Muscle of leg (tissue), 11 donors: ENCODE results near the gene SLC1A2. TPM values are rescaled to one million over a fixed set of nuclear protein-coding genes. Genes with fewer than 3 reads are reported as not detected.

Experiments
- DNase-seq: peaks from one replicate; pipeline ENCODE4 v3.0.0; 2013
- H3K27ac ChIP-seq: one replicate; pipeline ENCODE4 v1.5.1; 2013; ENCODE audit warnings: mild to moderate bottlenecking, low read length, control low read depth
- H3K27me3 ChIP-seq: one replicate; pipeline ENCODE4 v1.6.1; 2013; ENCODE audit warnings: low read length; ENCODE audit not compliant: control insufficient read depth, insufficient read depth
- H3K36me3 ChIP-seq: one replicate; pipeline ENCODE4 v1.6.1; 2013; ENCODE audit warnings: low read length; ENCODE audit not compliant: control insufficient read depth, insufficient read depth
- H3K4me1 ChIP-seq: one replicate; pipeline ENCODE4 v1.6.1; 2013; ENCODE audit warnings: low read length; ENCODE audit not compliant: control insufficient read depth, insufficient read depth
- H3K4me3 ChIP-seq: one replicate; pipeline ENCODE4 v1.5.1; 2013; ENCODE audit warnings: low read length, control low read depth
- H3K9me3 ChIP-seq: replicated peaks from 2 replicates; pipeline ENCODE4 v1.6.1; 2013; ENCODE audit warnings: low read depth, low read length; ENCODE audit not compliant: control insufficient read depth
- WGBS: methylation state at CpG from one replicate; pipeline ENCODE4 v1.1.5; 2013; ENCODE audit warnings: missing lambda C conversion rate; ENCODE audit not compliant: insufficient coverage; 5-methylcytosine and 5-hydroxymethylcytosine counted together
- polyA plus RNA-seq, 8 donors: library from polyadenylated mRNA; unstranded; fragments of 120-200 nt; gene quantifications; one replicate each; pipeline versions ENCODE4 v1.2.1 to v1.2.3, GENCODE V29; 2013; ENCODE audit warnings: inconsistent platforms in 1 of 8, low replicate concordance in 1 of 8; ENCODE audit not compliant: insufficient read length in 8 of 8, insufficient read depth in 1 of 8
- total RNA-seq: library from RNA; stranded (reverse); fragments of 120-200 nt; gene quantifications from one replicate; pipeline ENCODE4 v1.2.4, GENCODE V29; 2013

SLC1A2 gene
- total and polyA plus RNA-seq, 9 donors = 0.43 to 1.6 (median 1.0) TPM

DNA sequence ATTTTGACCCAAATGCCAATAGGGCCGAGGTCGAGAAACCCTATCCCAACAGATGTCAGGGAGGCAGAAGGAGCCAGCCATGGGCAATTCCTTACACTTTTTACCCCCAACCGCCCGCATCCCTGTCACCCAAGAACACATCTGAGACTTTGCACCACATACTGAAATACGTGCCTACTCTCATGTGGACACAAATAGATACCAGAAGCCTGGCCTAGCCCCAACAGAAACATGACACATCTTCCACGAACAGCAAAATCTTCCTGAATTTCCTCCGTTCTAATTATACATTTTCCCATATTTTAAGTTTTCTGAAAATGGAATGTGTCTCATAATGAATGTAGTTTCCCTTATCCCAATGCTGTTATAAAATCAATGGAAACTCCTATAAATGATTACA, 64.7 kb downstream of the SLC1A2 start:
- peaks cover 4% of the 10 kb centered on the region for H3K4me1 ChIP-seq
- H3K4me3 ChIP-seq = no peak overlapping the region
- 88% methylated on average over 5 of the region's 7 CpGs for whole genome bisulfite sequencing
- no peaks in the 10 kb centered on the region for H3K36me3 ChIP-seq
- DNase-seq = no peak
- no peaks in the 10 kb centered on the region for H3K27me3 ChIP-seq
- H3K27ac ChIP-seq = no peak overlapping the region
- H3K9me3 ChIP-seq = no peaks in the 10 kb centered on the region

DNA sequence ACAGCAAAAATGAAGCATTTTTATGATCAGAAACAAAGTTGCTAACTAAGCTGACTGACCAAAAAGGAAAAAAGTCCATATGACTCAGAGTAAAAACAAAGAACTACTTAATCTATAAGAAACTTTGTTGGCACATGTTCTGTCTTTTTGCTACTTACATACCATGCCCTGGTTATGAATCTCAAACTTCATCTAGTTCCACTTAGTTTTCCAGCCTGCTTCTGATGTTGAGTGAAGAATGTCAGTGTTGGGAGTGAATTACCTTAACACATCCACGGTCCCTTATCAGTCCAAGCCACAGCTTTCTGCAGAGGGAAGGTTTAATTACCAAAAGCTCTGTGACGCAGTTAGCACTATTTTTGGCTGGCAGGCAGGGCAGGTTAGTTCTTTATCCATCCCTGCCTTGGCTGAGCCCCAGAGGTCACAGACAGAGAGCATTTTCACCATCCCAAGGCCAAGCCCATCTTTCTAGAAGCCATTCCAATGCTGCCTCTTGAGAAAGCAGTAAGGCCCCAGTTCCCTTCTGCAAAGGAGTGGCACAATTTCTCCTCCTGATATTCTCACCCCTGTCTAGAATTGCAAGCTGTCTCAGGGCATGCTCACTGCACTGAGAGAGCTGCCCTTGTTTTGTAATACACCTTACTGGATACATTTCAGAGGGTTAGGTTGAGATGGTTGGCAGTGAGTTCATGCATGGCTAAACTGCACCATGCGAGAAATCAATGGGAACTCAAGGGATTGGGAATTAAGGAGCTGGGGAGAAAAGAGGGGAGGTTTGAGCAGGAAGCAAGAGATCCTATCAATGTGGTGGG, 67.1 kb downstream of the SLC1A2 start:
- no peak for DNase-seq
- peaks cover 6% of the 10 kb centered on the region for H3K4me1 ChIP-seq

DNA sequence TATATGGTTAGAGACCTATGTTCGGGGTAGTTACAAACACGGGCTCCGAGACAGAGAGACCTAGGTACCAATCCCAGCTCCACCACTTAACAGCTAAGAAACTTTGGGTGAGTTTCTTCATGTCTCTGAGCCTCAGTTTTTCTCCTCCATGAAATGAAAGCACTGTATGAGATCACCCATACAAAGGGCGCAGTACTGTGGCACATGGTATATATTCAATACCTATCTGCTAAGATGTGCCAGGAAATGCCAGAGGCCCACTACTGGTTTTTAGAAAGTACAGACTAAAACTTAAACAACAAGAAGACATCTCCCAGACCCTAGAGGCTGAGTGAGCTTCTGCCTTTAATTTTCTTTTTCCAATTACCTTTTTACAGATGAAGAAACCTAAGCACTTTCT, 69.5 kb downstream of the SLC1A2 start:
- Histone ChIP-seq H3K27me3 (no peaks in the 10 kb centered on the region), H3K9me3 (no peaks in the 10 kb centered on the region), H3K27ac (no peak overlapping the region), H3K4me1 (peaks cover 10% of the 10 kb centered on the region), H3K4me3 (no peak overlapping the region), H3K36me3 (no peaks in the 10 kb centered on the region)
- no CpG with 5 or more reads among the region's 4 CpGs for WGBS
- no peak for DNase-seq

More for the DNA sequence above, 67.1 kb downstream of the SLC1A2 start:
- H3K9me3 ChIP-seq = no peaks in the 10 kb centered on the region
- H3K4me3 ChIP-seq = no peak overlapping the region
- H3K27me3 ChIP-seq = no peaks in the 10 kb centered on the region
- H3K27ac ChIP-seq = no peak overlapping the region
- no peaks in the 10 kb centered on the region for H3K36me3 ChIP-seq
- 61% methylated on average over 3 of the region's 3 CpGs for WGBS

DNA sequence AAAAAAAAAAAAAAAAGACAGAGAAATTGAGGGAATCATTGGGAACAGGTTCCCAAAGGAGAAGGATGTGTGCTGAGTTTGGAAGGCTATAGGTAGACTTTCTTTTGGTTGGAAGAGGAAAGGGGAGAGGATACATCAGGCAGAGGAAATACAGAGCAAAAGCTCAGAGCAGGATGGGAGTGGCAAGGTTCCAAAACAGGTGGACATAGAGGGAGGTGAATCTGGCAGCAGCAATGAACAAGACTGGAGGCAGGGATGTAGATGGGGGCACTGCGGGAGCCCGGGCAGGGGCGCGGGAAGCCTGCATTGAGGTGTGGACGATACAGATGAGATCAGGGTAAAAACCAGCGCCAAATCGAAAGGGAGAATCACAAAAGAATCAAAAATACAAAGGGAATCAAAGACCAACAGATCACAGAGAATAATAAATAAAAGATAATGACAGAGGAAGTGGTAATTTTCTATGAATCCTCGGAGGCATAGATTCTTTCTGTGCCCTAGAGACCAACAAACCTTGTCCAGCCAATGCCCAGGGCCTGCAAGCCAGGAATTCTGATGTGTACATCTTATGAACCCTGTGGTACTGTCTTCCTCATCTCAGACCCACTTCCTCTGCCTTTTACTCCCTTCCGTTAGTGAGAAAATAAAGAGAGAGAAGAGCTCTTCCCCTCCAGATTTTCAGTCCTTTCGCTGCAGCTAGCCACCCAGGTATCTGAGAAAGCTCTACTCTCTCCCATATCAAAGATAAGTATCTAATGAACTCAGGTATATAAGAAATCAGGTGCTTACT, 70.3 kb downstream of the SLC1A2 start:
- no CpG with 5 or more reads among the region's 10 CpGs for WGBS
- peaks cover 15% of the 10 kb centered on the region for H3K4me1 ChIP-seq
- no peak for DNase-seq

DNA sequence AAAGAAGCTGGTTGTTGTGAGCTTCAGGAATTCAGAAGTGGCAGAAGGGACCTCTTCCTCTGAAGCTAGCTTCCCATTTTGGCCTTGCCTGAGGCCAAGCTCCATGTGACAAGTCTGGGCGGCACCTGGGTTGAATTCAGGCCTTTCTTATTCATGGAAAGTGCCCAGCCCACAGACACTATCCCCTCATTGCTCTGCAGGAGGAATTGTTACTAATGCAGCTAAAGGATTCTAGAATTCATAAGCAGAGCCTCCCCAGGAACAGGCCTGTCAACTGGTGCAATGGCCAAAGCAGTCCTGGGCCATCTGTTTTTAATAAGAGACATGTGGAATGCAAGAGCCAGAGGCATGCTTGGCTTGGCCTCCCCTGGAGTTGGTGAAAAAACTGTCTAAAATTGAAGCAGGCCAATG, 71.4 kb downstream of the SLC1A2 start:
- H3K27ac ChIP-seq = no peak overlapping the region
- no peaks in the 10 kb centered on the region for H3K36me3 ChIP-seq
- no peak overlapping the region for H3K4me3 ChIP-seq
- no peaks in the 10 kb centered on the region for H3K9me3 ChIP-seq
- peaks cover 15% of the 10 kb centered on the region for H3K4me1 ChIP-seq
- no CpG with 5 or more reads among the region's 1 CpG for WGBS
- peak; percentile 75 for DNase-seq
- H3K27me3 ChIP-seq = no peaks in the 10 kb centered on the region

More for the DNA sequence above, 70.3 kb downstream of the SLC1A2 start:
- Histone ChIP-seq H3K36me3 (no peaks in the 10 kb centered on the region), H3K27me3 (no peaks in the 10 kb centered on the region), H3K9me3 (no peaks in the 10 kb centered on the region), H3K4me3 (no peak overlapping the region), H3K27ac (no peak overlapping the region)

DNA sequence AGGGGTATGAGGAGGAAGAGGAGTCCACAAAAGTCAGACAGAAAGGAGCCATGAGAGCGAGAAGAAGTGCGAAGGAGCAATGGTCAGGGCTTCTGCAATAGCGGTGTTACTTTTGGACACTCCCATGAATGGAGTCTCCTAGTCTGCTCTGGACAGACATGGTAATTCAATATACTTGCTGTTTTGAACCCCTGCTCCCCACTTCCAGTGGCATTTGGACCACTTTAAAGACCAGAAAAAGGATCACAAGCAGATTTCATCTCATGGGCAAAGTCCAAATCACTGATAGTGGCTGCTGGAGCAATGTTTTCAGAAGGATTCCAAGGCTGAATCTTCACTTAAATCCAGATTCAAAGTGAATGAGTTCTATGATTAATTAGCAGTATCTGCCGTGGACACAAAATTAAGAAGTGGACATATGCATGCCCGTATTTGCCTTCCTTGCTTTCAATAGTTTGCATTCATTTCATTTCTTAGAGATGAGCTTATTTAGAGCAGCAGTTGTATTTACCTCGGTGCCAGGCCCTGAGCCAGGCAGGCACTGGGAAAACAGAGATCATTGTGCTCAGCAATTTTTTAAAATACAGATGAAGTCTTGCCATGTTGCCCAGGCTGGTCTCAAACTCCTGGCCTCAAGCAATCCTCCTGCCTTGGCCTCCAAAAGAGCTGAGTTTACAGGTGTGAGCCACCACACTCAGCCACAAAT, 72.0 kb downstream of the SLC1A2 start:
- Histone ChIP-seq H3K9me3 (no peaks in the 10 kb centered on the region), H3K27ac (no peak overlapping the region), H3K4me1 (peaks cover 12% of the 10 kb centered on the region), H3K27me3 (no peaks in the 10 kb centered on the region), H3K36me3 (no peaks in the 10 kb centered on the region), H3K4me3 (no peak overlapping the region)
- DNase-seq = no peak
- WGBS = 76% methylated on average over 6 of the region's 6 CpGs

DNA sequence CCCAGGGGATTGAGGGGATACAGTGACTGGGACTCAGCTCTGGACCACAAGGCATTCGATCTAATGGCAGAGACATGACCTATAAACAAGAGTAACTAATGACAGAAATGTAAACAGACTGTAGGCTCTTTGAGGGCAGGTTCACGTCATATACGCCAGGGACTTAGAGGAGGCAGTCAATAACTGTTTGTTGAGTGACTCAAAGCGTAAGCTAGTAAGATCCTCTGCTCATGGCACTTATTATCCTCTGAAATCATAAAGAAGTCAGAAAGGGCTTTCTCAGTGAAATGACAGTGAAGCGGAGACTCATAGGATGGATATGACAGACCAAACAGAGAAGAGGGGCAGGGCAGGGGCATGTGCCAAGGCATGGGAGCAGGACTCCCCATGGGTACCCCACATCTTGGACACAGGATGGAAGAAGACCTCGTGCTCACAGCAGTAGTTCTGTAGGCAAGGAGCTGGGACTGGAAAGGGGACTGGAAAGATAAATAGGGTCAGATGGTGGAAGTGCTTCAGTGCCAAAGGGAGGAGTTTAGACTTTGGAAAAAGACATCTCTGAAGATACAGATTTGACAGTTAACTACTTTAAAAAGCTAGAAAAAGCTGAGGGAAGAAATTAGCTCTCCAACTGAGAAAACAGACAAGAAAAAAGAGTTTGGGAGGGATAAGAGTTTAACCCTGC, 72.7 kb downstream of the SLC1A2 start:
- DNase-seq = peak; percentile 76

DNA sequence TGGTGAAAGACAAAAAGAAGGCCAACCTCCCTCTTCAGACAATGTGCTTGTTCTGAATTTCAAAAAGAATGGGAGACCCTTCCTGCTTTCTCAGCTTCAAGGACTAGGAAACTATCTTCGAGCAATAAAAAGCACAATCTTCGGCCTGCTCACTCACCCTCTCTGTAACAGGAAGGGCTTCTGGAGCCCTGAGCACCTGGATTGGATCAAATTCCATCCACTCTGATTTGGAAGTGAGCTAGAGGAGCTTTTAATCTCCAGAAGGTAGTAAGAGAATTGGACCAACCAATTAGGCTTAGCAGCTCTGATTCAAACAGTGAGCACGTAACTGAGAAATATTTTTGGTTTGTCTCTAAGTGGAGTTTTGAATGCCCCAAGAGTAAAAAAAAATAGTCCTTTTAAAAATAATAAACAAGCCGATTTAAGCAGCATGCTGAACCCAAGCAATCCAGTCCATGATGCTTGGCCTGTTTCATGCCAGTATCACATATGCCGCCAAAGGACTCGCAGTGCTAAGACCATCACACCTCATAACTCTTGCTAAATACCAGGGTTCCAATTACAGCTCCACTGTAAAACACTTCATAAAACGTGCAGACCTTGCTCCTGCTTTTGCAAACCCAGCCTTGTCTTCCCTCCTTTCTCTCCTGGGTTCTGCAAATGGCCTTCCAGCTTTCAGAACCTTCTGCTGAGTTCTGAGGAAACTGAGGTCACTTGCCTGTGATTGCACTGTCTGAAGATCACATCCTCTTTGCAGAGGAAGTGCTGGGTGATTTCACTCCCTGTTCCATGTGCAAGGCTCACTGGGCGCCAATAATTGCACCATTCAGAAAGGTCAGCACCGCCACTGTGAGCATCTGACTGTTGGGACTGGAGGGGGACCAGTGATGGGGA, 74.4 kb downstream of the SLC1A2 start:
- Histone ChIP-seq H3K27me3 (no peaks in the 10 kb centered on the region), H3K36me3 (no peaks in the 10 kb centered on the region), H3K9me3 (no peaks in the 10 kb centered on the region), H3K4me1 (peaks cover 11% of the 10 kb centered on the region), H3K27ac (peak overlapping the region; percentile 15), H3K4me3 (no peak overlapping the region)
- DNase-seq = peak; percentile 82
- 22% methylated on average over 4 of the region's 9 CpGs for WGBS

More for the DNA sequence above, 72.7 kb downstream of the SLC1A2 start:
- Histone ChIP-seq H3K4me1 (peaks cover 11% of the 10 kb centered on the region), H3K27me3 (no peaks in the 10 kb centered on the region), H3K27ac (peak overlapping the region; percentile 25), H3K4me3 (no peak overlapping the region), H3K9me3 (no peaks in the 10 kb centered on the region), H3K36me3 (no peaks in the 10 kb centered on the region)
- 70% methylated on average over 3 of the region's 6 CpGs for WGBS

DNA sequence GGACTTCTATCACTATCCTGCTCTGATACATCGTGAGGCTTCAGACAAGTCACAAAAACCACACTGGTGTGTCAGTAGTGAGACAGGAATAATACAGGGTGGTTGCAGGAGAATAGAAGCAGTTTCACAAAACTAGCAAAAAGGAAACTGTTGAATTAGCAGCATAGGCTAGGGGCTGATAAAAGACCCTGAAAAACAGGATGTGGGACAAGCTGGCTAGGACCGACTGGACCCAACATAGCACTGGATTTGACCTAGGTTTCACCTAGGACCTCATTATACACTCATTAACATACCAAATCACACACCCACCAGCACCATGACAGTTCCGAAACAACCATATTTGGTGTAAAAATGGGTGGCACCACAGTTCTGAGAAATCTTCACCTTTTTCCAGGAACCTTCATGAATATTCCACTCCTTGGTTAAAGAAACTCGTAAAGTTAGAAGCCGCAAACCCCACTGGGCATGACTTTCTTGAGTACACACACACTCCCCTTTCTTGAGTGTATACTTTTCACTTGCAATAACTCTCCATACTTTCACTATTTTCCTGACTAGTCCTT, 76.2 kb downstream of the SLC1A2 start:
- WGBS = 76% methylated on average over 2 of the region's 5 CpGs
- Histone ChIP-seq H3K36me3 (no peaks in the 10 kb centered on the region), H3K4me1 (peaks cover 11% of the 10 kb centered on the region), H3K4me3 (no peak overlapping the region), H3K27ac (no peak overlapping the region), H3K9me3 (no peaks in the 10 kb centered on the region), H3K27me3 (no peaks in the 10 kb centered on the region)
- no peak for DNase-seq
